Measurements from ENCODE around the gene SRSF10. TPM values are rescaled to one million over a fixed set of nuclear protein-coding genes. Genes with fewer than 3 reads are reported as not detected.

The SRSF10 gene
- total and polyA plus RNA-seq, 4 donors = 55.1 to 251 (median 78.4) TPM

DNA sequence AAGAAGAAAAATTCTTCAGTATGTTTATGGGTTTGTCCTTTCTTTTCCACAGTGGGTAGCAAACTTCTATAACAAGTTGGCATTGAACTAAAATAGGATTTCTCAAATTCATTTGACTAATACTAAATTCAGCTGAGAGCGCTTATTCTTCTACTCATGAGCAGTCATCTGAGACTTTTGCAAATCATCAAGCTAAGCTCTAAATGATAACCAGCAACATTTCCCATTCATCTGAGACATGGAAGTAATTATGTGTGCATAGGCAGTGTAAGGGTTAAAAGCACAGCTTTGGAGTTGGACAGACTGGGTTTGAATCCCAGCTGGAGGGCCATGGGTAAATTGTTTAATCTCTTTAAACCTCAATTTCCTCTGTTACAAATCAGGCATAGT lies 48.6 kb downstream of the SRSF10 start:
- H3K27ac ChIP-seq (ENCODE audit: low read depth in 1 of 2, low read length in 1 of 2) = no peak overlapping the region
- no peaks in the 10 kb centered on the region for H3K4me1 ChIP-seq (ENCODE audit: control insufficient read depth in 5 of 5, insufficient read depth in 5 of 5, low read length in 5 of 5)
- no peak overlapping the region for H3K4me3 ChIP-seq
- H3K9me3 ChIP-seq (ENCODE audit: control insufficient read depth in 4 of 4, insufficient read depth in 3 of 4, low read length in 3 of 4) = no peaks in the 10 kb centered on the region
- no peak for TF ChIP-seq CTCF (IDR thresholded peaks at IDR 0.05; ENCODE audit: control extremely low read depth, extremely low read depth)
- H3K36me3 ChIP-seq (ENCODE audit: control insufficient read depth in 4 of 4, insufficient read depth in 4 of 4, low read length in 4 of 4) = no peaks in the 10 kb centered on the region
- WGBS, 2 donors = 96 to 97% methylated on average over 1 of the region's 1 CpG
- DNase-seq = no peak
- no peak overlapping the region for H3K9ac ChIP-seq (ENCODE audit: insufficient read depth in 1 of 2, low read length in 2 of 2)
- no peaks in the 10 kb centered on the region for H3K27me3 ChIP-seq (ENCODE audit: control insufficient read depth in 3 of 3, insufficient read depth in 3 of 3, low read length in 2 of 3)
- ATAC-seq (ENCODE audit: insufficient read depth, low FRiP score) = no peak

DNA sequence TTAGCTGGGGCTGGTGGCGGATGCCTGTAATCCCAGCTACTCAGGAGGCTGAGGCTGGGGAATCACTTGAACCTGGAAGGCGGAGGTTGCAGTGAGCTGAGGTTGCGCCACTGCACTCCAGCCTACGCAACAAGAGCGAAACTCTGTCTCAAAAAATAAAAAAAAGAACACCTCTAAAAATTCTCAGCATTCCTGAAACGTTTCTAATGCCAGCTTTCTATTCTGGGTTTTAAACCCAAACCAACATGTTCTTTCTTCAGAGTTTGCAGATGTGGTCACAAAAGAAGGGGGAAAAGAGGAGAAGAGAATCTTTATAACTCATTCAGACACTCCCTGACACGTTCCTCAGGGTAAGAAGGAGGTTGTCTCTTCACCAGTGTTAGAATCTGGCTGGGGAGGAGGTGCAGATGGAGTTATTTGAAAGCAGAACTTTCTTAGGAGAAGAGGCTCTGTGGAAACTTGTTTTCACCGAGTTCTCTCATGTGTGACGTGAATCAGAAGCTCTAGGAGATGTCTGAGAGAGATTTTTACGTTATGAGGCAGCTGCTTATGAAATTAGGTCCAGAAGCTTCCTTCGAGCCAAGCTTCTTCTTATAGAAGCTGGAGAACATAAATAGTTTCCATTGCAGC lies 49.2 kb downstream of the SRSF10 start:
- no peaks in the 10 kb centered on the region for H3K36me3 ChIP-seq (ENCODE audit: control insufficient read depth in 4 of 4, insufficient read depth in 4 of 4, low read length in 4 of 4)
- DNase-seq (peak in 2 of 3 donors; percentile 29 to 43), ATAC-seq (ENCODE audit: insufficient read depth, low FRiP score) (peak; percentile 19)
- no peak overlapping the region for H3K4me3 ChIP-seq
- H3K4me1 ChIP-seq (ENCODE audit: control insufficient read depth in 5 of 5, insufficient read depth in 5 of 5, low read length in 5 of 5) = no peaks in the 10 kb centered on the region
- peak overlapping the region in 1 of 2 donors; percentile 70 for H3K27ac ChIP-seq (ENCODE audit: low read depth in 1 of 2, low read length in 1 of 2)
- H3K9ac ChIP-seq (ENCODE audit: insufficient read depth in 1 of 2, low read length in 2 of 2) = no peak overlapping the region
- no peak for TF ChIP-seq CTCF (IDR thresholded peaks at IDR 0.05; ENCODE audit: control extremely low read depth, extremely low read depth)
- no peaks in the 10 kb centered on the region for H3K27me3 ChIP-seq (ENCODE audit: control insufficient read depth in 3 of 3, insufficient read depth in 3 of 3, low read length in 2 of 3)
- 43 to 48% methylated on average over 11 of the region's 11 CpGs for WGBS, 2 donors
- no peaks in the 10 kb centered on the region for H3K9me3 ChIP-seq (ENCODE audit: control insufficient read depth in 4 of 4, insufficient read depth in 3 of 4, low read length in 3 of 4)

DNA sequence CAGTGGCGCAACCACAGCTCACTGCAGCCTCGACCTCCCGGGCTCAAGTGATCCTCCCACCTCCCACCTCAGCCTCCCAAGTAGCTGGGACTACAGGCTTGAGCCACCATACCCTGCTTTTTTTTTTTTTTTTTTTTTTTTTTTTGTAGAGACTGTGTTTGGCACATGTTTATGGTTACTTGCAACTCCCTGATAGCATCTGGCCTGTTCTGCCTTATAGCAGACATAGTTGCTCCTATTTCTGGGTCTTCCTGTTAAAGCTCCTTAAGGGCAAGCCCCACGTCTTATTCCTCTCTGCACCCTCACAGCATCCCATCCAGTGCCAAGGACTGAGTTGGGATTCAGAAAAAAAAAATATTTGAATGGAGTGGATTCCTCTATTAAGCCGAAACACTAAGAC lies 49.9 kb downstream of the SRSF10 start:
- DNase-seq (no peak), ATAC-seq (ENCODE audit: insufficient read depth, low FRiP score) (no peak)
- H3K27ac ChIP-seq (ENCODE audit: low read depth in 1 of 2, low read length in 1 of 2) = no peak overlapping the region
- H3K36me3 ChIP-seq (ENCODE audit: control insufficient read depth in 4 of 4, insufficient read depth in 4 of 4, low read length in 4 of 4) = no peaks in the 10 kb centered on the region
- no peak overlapping the region for H3K4me3 ChIP-seq
- no peak for TF ChIP-seq CTCF (IDR thresholded peaks at IDR 0.05; ENCODE audit: control extremely low read depth, extremely low read depth)
- H3K9me3 ChIP-seq (ENCODE audit: control insufficient read depth in 4 of 4, insufficient read depth in 3 of 4, low read length in 3 of 4) = no peaks in the 10 kb centered on the region
- H3K4me1 ChIP-seq (ENCODE audit: control insufficient read depth in 5 of 5, insufficient read depth in 5 of 5, low read length in 5 of 5) = no peaks in the 10 kb centered on the region
- no peak overlapping the region for H3K9ac ChIP-seq (ENCODE audit: insufficient read depth in 1 of 2, low read length in 2 of 2)
- no peaks in the 10 kb centered on the region for H3K27me3 ChIP-seq (ENCODE audit: control insufficient read depth in 3 of 3, insufficient read depth in 3 of 3, low read length in 2 of 3)
- WGBS, 2 donors = 82 to 86% methylated on average over 5 of the region's 5 CpGs

DNA sequence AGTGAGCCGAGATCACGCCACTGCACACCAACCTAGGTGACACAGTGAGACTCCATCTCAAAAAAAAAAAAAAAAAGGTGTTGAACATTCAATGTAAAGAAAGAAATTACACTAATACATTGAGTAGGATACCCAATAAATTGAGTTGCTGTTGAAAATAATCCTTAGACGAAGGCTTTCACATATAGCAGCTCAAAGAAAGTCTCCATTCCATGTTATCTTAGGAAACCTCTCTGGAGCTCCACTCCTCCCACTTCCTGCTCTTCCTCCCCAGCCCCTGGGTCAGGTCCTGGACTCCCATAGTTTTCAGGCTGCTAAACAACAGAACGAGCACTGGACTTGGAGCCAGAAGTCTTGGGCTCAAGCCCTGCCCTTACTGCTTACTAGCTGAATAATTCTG lies 51.3 kb downstream of the SRSF10 start:
- ATAC-seq (ENCODE audit: insufficient read depth, low FRiP score) = no peak
- H3K4me1 ChIP-seq (ENCODE audit: control insufficient read depth in 5 of 5, insufficient read depth in 5 of 5, low read length in 5 of 5) = no peaks in the 10 kb centered on the region
- 87 to 89% methylated on average over 4 of the region's 4 CpGs for WGBS, 2 donors
- H3K27me3 ChIP-seq (ENCODE audit: control insufficient read depth in 3 of 3, insufficient read depth in 3 of 3, low read length in 2 of 3) = no peaks in the 10 kb centered on the region
- no peak overlapping the region for H3K27ac ChIP-seq (ENCODE audit: low read depth in 1 of 2, low read length in 1 of 2)
- no peak for DNase-seq
- H3K4me3 ChIP-seq = no peak overlapping the region
- TF ChIP-seq CTCF (IDR thresholded peaks at IDR 0.05; ENCODE audit: control extremely low read depth, extremely low read depth) = no peak
- no peaks in the 10 kb centered on the region for H3K9me3 ChIP-seq (ENCODE audit: control insufficient read depth in 4 of 4, insufficient read depth in 3 of 4, low read length in 3 of 4)
- no peaks in the 10 kb centered on the region for H3K36me3 ChIP-seq (ENCODE audit: control insufficient read depth in 4 of 4, insufficient read depth in 4 of 4, low read length in 4 of 4)
- H3K9ac ChIP-seq (ENCODE audit: insufficient read depth in 1 of 2, low read length in 2 of 2) = no peak overlapping the region
